Head of caudate nucleus (tissue), 42 donors: Measurements from ENCODE around the gene RAD50.
A peak's percentile ranks its signal among the peaks of the same experiment; 100 is the strongest.

Source experiments
- DNase-seq, 42 donors: peaks; one replicate each; pipeline versions ENCODE4 v3.0.0 to v3.0.0-alpha.2; 2020 to 2021; ENCODE audit warnings: mixed read lengths in 7 of 42
- intact Hi-C: fragments of 100-400 bp; cut with DNase I; formaldehyde crosslinking; loops from one replicate; pipeline ENCODE4 v1.15.0; 2022

Gene RAD50

DNA sequence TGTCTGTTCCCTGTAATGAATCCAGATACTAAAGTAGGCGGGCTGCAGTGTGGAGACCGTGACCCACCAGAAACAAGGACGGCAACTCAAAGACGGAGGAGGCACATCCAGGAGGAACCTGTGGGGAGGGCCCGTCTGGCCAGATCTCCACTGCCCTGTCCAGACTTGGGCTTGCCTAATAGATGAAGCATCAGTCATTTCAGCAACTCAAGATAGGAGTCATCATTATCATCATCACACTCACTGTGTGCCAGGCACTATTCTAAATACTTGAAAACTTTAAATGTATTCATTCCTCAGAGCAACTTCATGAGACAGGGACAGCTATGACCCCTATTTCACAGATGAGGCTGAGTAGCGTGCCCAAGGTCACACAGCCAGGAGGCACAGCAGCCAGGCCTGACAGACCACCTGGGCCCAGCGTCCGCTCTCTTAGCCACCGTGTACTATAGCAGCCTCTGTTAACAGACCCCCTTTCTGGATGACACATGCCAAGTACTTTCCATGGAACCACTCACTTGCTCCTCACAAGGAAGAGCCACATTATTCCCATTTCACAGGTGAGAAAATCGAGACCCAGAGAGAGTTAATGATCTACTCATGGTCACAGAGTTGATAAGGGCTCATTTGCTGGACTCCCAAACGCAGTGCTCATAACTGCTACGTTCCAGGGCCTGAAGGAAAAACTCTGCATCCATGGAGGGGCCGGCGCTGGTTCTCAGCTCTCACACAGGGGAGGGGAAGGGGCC, 112.1 kb downstream of the RAD50 start:
- DNase-seq = peak in 1 of 42 donors; percentile 9
- intact Hi-C loops = no loop called here

DNA sequence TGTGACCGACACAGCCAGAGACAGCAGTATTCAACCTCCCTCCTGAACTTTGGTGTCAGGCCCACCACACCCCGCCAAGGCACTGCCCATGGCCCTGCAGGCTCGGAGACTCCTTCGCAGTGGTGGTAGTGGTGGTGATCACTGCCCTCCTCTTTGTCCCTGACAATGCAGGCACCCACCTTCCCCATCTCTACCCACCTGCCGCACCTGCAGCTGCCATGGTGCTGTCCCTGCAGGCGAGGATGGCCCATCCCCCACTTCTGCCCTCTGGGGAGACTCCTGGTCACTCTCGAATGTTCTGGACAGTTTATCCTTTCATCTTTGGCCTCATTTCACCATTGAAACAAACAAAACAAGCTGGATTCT, 112.7 kb downstream of the RAD50 start:
- intact Hi-C loops = no loop called here
- DNase-seq = no peak

DNA sequence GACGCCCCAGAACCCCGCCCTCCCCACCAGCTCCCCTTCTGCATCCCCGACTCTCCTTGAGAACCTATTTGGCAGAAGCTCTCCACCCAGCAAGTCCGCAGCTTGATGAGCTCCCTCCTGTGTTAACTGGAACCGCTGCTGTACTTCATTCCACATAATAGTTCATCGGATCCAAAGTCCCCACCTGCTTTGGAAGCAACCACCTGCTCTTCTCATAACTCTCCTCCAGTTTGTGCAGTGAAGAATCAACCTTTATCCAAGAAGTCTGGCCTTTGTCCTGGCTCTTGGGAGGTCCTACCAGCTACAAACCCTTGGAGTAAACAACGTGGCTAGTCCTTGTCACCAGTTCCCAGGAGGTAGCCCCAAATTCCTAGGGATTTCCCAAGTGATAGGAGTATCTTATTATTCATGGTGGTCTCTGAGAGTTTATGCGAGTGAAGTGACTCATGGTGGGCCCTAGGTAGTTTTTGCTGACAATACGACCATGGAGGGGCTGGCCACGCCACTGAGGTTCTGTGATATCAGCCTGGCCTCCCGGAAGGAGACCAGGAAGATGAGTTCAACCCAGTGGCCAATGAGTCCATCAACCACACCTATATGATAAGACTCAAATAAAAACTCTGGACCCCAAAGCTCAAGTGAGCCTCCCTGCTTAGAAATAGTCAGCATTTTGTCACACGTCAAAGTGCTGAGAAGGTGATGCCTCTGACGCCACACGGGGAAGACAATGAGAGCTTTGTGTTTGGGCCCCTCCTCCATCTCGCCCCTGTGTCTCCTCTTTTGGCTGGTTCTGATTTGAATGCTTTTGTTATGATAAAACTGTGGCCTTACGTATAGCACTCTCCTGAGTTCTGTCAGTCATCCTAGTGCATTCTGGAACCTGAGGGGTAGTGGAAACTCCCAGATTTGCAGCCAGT, 113.4 kb downstream of the RAD50 start:
- peak in 1 of 42 donors; percentile 14 for DNase-seq
- intact Hi-C loops = no loop called here

DNA sequence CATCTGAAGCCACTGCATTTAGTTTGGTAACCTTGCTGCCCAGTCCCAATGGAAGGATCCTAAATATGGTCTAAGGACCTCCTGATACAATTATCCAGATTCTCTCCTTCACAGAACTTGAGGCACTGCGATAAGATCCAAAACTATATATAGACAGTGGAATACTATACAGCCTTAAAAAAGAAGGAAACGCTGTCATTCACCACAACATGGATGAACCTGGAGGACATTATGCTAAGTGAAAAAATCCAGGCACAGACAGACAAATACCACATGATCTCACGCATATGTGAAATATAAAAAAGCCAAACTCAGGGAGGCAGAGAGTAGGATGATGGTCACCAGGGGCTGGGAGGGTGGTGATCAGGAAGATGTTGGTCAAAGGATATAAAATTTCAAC, 114.2 kb downstream of the RAD50 start:
- intact Hi-C loops = no loop called here
- no peak for DNase-seq

DNA sequence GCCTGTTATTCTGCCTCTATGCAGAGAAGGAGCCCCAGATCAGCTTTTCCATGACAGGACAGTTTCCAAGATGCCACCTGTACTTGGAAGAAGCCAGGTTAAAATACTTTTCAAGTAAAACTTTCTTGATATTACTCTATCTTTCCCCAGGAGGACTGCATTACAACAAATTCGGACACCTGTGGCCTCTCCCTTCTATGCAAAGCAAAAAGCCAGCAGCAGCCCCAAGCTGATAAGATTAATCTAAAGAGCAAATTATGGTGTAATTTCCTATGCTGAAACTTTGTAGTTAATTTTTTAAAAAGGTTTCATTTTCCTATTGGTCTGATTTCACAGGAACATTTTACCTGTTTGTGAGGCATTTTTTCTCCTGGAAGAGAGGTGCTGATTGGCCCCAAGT, 116.7 kb downstream of the RAD50 start:
- intact Hi-C loops = no loop called here
- no peak for DNase-seq

DNA sequence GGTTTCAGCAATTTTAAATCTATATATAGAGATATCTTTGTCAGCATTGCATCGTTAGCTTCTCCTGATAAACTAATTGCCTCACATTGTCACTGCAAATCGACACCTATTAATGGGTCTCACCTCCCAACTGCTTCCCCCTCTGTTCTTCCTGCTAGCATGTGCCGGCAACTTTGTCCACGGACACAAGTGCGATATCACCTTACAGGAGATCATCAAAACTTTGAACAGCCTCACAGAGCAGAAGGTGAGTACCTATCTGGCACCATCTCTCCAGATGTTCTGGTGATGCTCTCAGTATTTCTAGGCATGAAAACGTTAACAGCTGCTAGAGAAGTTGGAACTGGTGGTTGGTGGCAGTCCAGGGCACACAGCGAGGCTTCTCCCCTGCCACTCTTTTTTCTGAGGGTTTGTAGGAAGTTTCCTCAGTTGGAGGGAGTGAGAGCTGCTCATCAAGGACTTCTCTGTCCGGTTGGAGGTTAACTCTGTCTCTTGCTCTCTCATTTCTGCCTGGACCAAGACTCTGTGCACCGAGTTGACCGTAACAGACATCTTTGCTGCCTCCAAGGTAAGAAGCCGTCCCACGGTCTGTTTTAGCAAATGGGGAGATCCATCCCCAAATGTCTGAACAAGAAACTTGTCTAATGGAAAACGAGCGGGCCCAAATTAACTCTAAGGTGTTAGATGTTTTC, 117.3 kb downstream of the RAD50 start, which contains the start of gene IL4:
TSS of gene IL4 (plus strand) at position 51 of the 692 bp plus-strand sequence. CDS start at position 113, 62 bp downstream.
- intact Hi-C loops = no loop called here
- peak in 1 of 42 donors; percentile 24 for DNase-seq

DNA sequence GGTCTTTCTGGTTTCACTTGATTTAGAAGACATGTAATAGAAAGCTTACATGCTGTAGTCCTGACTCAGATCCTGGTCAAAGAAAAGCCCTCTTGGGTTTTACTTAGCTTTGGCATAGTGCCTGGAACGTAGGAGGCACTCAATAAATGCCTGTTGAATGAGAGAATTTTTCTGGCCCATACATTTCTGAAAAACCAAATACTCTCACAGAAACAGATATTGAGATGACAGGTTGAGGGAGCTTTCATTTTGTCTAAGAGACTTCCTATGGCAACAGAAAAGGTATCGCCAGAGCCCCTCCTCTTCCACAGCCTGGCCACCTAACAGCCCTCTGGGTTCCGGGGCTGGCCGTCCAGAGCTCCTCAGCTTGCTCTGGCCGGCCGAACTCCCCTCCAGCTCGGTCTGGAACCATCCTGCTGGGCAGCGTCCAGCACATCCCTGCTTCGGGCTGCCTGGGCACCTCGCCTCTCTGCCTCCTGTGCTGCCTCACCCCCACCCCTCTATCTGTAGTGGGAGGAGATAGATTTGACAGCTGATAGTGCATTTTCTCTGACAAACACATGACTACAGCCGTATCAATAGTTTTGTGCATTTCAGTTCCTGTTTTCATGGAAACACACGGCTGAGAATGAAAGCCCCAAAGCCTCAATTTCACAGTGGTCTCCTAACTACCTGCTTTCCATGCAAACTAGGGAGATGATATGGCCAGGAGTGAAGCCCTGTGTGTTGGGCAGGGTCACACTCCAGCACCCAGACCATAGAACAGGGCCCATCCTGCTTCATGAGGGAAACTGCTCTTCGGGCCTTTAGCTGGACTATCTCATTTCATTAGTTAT, 118.1 kb downstream of the RAD50 start:
- intact Hi-C loops = no loop called here
- DNase-seq = peak in 1 of 42 donors; percentile 37

DNA sequence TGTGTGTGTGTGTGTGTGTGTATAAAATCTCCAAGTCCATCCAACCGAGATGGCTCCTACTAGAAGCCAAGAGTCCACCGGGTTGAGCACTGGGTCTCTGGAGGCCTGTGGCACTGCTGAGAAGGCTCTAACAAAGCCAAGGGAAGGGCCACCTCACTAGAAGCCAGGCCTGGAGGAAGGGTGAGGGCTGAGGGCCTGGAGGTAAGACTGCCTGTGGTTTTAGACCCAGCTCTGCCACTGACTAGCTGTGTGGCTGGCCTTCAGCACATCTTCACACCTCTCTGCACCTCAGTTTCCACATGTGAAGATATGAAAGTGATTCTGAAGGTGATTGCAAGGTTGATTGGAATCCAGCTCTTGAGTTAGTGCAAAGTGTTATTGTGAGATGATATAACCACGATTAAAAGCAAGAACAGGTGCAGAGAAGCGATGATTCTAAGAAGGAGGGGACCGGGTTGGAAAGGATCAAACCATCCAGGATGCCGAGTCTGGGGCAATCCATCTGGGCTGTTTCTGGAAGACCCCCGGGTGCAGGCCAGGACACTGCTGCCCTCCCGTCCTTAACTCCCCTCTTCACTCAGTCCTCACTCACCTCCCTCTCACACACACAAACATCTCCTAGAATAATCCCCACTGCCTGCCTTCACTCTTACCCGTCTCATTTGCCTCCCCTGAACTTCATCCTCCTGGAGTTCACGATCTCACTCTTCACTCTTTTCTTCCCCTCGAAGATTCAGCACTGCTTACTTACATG, 119.3 kb downstream of the RAD50 start:
- intact Hi-C loops = no loop called here
- peak in 1 of 42 donors; percentile 25 for DNase-seq

DNA sequence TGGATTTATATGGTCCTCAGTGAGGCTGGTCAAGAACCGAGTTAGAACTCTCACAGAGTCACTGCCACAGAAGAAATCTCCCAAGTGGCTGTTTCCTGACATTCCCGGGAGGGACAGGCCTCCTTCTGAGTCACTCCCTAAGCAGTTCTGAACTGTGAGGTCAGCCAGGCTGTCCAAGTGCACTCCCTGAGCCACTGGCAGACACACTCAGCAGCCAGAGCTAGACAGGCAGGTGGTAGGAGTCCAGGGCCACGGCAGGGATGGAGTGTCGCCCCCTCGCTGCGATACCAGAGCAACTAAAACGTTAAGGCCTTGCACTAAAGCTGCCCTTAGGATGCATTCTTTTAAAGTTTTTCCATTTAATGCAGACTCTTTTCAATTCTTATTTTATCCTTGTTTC, 120.4 kb downstream of the RAD50 start:
- intact Hi-C loops = no loop called here
- DNase-seq = peak in 1 of 42 donors; percentile 41

DNA sequence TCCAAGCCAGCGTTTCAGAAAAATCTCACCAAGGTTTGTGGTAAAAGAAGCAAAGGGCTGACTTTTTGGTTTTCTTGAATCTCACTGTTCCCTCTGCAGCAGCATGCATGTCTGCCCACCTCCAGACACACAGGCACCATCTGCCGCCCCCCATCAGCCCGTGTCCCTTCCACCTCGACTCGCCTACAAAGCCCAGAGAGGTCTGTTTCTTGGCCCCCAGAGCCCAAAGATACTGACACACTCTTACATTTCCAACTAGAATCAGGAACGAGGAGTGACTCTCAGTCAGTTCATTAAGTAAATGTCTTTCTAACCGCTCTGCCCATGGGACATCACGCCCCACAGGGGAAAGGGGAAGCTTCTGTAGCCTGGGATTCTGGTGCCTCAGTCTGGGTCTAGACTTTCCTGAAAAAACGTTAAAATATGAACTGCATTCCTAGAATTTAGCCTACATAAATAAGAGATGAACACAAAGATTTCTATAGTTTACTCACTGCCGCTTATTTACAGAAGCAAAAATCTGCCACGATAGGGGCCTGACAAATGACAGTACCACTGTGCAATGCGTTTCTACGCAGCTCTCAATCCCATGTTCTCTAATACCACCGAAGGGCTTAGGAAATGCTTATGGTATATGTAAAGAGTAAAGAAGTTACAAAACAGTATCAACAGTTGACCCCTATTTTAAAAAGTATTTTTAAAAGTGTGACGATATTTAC, 121.1 kb downstream of the RAD50 start:
- peak in 1 of 42 donors; percentile 29 for DNase-seq
- intact Hi-C loops = no loop called here

DNA sequence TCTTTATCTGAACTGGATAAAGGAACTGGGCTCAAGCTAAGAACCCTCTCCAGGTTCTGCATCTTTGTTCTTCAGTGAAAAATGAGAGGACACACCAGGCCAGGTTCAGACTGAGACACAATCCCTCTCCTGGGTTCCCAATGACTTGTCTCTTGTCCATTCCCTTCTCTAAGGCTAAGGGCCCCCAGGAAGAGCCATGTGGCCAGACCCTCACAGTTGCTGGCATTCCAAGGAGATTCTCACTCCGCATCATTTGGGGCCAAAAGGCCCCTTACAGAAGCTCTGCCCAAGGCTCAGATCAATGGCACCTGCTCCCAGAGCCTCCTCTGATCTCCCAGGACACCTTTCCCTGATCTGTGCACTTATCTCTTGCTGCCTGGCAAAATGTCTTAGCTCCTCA, 122.0 kb downstream of the RAD50 start:
- intact Hi-C loops = no loop called here
- DNase-seq = peak in 1 of 42 donors; percentile 13

DNA sequence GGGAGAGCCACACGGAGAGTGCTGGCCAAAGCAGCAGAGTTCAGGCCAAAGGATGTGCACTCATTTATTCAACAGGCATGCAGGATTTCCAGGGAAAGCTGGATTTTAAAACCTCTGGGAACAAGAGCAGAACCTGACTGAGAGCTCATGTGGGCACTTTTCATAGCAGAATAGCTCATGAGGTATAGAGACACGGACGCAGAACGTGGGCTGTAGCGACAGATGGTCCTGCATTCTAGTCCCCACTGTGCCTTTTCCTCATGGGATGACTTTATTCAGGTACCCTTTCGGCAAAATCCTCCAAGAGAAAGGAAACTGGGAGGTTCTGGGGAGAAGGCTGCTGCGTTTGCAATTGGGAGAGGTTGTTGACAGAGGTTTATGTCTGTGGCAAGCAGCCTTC, 122.4 kb downstream of the RAD50 start:
- DNase-seq = no peak
- intact Hi-C loops = no loop called here

DNA sequence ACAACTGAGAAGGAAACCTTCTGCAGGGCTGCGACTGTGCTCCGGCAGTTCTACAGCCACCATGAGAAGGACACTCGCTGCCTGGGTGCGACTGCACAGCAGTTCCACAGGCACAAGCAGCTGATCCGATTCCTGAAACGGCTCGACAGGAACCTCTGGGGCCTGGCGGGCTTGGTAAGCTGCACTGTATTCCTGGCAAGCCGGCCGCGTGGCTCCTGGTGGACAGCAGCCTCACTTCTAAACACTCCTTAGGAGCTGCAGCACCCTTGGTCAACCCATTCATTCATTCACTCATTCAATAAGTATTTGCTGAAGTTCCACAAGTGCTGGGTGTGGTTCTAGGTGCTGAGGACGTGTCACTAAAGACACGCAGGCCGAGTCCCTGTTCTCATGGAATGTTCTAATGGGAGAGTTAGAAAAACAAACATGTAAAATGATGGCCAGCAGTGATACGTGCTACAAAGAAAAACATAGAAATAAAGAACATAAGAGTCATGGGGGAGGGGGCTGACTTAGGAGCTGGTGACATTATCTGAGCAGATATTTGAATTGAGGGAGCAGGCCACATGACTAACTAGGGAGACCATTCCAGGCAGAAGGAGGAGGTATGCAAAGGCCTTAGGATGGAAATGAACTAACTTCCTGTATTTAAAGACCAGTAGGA, 123.1 kb downstream of the RAD50 start:
- DNase-seq = no peak
- intact Hi-C loops = no loop called here

DNA sequence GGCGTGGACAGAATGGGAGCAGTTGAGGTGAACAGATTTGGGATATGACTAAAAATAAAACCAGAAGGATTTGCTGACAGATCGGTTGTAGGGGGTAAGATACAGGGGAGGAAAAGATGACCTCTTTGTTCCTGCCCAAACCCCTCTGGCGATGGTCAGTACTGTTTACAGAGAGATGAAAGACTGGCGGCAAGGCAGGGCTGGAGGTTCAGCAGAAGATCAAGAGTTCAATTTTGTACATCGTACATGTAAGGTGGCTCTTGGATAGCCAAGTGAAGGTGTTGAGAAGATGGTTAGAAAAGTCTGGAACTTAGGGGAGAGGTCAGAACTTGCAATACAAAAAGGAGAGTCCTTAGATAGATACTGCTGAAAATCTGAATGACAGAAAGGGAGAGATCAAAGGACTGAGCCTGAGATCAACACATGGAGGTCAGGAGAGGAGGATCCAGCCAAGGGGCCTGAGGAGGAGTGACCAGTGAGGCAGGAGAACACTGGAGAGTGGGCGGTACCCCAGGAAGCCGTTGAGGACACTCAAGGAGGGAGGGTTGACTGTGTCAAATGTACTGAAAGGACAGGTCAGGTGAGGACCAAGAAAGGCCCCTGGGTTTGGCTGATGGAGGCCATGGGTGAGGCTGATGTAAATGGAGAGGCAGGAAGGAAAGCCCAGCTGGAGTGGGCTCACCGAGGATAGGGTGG, 124.2 kb downstream of the RAD50 start:
- DNase-seq = no peak
- intact Hi-C loops = no loop called here

DNA sequence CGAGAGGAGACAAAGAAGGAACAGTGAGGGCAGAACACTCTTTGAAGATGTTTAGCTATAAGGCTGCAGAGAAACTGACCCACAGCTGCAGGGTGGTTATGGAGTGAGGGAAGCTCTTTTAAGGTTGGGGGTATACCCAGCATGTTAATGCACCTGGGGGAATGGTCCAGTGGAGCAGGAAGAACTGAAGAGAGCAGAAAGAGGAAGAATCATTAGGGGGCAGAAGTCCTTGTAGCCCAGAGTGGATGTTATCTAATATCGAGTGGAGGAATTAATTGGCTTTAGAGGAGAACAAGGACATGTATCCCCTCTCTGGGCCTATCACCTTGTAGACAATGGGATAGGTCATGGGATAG, 124.7 kb downstream of the RAD50 start:
- DNase-seq = no peak
- intact Hi-C loops = no loop called here

DNA sequence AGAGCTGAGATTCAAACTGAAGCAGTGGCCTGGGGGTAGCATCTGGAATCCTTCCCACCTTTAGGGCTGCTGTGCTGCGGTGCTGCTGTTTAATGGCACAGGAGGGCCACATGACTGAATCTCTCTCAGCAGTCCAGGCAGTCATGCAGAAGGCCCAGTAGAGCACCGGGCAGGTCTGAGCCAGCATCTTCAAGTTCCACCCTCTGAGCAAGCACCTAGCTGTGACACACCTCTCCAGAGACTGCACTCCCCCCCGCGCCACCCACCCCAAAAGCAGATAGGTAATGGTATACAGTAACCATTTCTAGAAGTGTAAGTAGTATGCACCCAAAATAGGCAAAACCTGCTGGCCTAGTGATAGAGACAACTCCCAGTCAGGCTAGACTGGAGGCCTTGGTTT, 125.2 kb downstream of the RAD50 start:
- DNase-seq = no peak
- intact Hi-C loops = no loop called here
